ENCODE measurements around the gene CLK2. TPM values are rescaled to one million over a fixed set of nuclear protein-coding genes. Genes with fewer than 3 reads are reported as not detected.
A peak's percentile ranks its signal among the peaks of the same experiment; 100 is the strongest.

The CLK2 gene
- total and polyA plus RNA-seq, 2 of the 13 experiments (the other 11 are each of a cell fraction or from before 2014, with no cell fraction given): 20.1 to 73.5 TPM

- TF ChIP-seq, protein P1, sequence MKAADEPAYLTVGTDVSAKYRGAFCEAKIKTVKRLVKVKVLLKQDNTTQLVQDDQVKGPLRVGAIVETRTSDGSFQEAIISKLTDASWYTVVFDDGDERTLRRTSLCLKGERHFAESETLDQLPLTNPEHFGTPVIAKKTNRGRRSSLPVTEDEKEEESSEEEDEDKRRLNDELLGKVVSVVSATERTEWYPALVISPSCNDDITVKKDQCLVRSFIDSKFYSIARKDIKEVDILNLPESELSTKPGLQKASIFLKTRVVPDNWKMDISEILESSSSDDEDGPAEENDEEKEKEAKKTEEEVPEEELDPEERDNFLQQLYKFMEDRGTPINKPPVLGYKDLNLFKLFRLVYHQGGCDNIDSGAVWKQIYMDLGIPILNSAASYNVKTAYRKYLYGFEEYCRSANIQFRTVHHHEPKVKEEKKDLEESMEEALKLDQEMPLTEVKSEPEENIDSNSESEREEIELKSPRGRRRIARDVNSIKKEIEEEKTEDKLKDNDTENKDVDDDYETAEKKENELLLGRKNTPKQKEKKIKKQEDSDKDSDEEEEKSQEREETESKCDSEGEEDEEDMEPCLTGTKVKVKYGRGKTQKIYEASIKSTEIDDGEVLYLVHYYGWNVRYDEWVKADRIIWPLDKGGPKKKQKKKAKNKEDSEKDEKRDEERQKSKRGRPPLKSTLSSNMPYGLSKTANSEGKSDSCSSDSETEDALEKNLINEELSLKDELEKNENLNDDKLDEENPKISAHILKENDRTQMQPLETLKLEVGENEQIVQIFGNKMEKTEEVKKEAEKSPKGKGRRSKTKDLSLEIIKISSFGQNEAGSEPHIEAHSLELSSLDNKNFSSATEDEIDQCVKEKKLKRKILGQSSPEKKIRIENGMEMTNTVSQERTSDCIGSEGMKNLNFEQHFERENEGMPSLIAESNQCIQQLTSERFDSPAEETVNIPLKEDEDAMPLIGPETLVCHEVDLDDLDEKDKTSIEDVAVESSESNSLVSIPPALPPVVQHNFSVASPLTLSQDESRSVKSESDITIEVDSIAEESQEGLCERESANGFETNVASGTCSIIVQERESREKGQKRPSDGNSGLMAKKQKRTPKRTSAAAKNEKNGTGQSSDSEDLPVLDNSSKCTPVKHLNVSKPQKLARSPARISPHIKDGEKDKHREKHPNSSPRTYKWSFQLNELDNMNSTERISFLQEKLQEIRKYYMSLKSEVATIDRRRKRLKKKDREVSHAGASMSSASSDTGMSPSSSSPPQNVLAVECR (CRISPR knock-in tag; IDR thresholded peaks at IDR 0.05; ENCODE audit: borderline replicate concordance): peak; percentile 51; the same call in 1 of the 2 replicates
- TF ChIP-seq, protein P2, sequence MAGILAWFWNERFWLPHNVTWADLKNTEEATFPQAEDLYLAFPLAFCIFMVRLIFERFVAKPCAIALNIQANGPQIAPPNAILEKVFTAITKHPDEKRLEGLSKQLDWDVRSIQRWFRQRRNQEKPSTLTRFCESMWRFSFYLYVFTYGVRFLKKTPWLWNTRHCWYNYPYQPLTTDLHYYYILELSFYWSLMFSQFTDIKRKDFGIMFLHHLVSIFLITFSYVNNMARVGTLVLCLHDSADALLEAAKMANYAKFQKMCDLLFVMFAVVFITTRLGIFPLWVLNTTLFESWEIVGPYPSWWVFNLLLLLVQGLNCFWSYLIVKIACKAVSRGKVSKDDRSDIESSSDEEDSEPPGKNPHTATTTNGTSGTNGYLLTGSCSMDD (CRISPR knock-in tag; IDR thresholded peaks at IDR 0.05): no peak
- TF ChIP-seq ZNF598 (CRISPR knock-in tag; IDR thresholded peaks at IDR 0.05; ENCODE audit: borderline replicate concordance) (peak; percentile 42; the same call in 1 of the 2 replicates), PHB2 (IDR thresholded peaks at IDR 0.05; ENCODE audit: partially characterized antibody) (no peak), SAP130 (CRISPR knock-in tag; IDR thresholded peaks at IDR 0.05; ENCODE audit: low read depth) (peak; percentile 69), TEAD2 (CRISPR knock-in tag; IDR thresholded peaks at IDR 0.05) (no peak), EED (CRISPR knock-in tag; IDR thresholded peaks at IDR 0.05) (no peak), PAWR (CRISPR knock-in tag; IDR thresholded peaks at IDR 0.05; ENCODE audit: borderline replicate concordance) (no peak), IRX3 (CRISPR knock-in tag; IDR thresholded peaks at IDR 0.05; ENCODE audit: borderline replicate concordance, low read depth) (no peak), FOXP1 (IDR thresholded peaks at IDR 0.05) (no peak), FOXP1 (CRISPR knock-in tag; IDR thresholded peaks at IDR 0.05) (no peak), TEAD3 (CRISPR knock-in tag; optimal IDR thresholded peaks at IDR 0.05; ENCODE audit: borderline replicate concordance) (peak; percentile 22), TMF1 (CRISPR knock-in tag; IDR thresholded peaks at IDR 0.05; ENCODE audit: low read depth) (no peak), HOXA3 (CRISPR knock-in tag; IDR thresholded peaks at IDR 0.05) (peak; percentile 79), ATF7 (IDR thresholded peaks at IDR 0.05) (no peak), ATF7 (CRISPR knock-in tag; IDR thresholded peaks at IDR 0.05) (no peak), CEBPZ (IDR thresholded peaks at IDR 0.05; ENCODE audit: low read length) (no peak), ZNF484 (CRISPR knock-in tag; IDR thresholded peaks at IDR 0.05; ENCODE audit: borderline replicate concordance, low read depth) (no peak), SP4 (CRISPR knock-in tag; IDR thresholded peaks at IDR 0.05) (peak; percentile 68), ZSCAN25 (CRISPR knock-in tag; IDR thresholded peaks at IDR 0.05) (no peak), TCF7 (IDR thresholded peaks at IDR 0.05; ENCODE audit: low read depth) (peak; percentile 70), RXRA (CRISPR knock-in tag; IDR thresholded peaks at IDR 0.05) (no peak; the same call in none of the 2 replicates)
Observed at GRCh38 chr1:155250633-155251449, 22.5 kb downstream of the CLK2 start (continued).

All from HepG2 (cell line).